HG02870 (cell line): ENCODE measurements around the gene FHAD1.

ENCODE experiments used
- ATAC-seq: cut with Tn5 transposase; IDR thresholded peaks from one replicate; pipeline ENCODE4 v1.9.1; 2021; ENCODE audit warnings: mild to moderate bottlenecking, moderate library complexity; ENCODE audit not compliant: unreplicated experiment

The FHAD1 gene

GRCh38 chr1:15343729-15344128, 96.7 kb downstream of the FHAD1 start:
- ATAC-seq, result no peak

- no peak for ATAC-seq
These were observed 97.4 kb downstream of the FHAD1 start for GRCh38 chr1:15344380-15344779.

GRCh38 chr1:15344800-15345704, 98.0 kb downstream of the FHAD1 start:
- no peak for ATAC-seq

- no peak for ATAC-seq
These were observed 98.8 kb downstream of the FHAD1 start for GRCh38 chr1:15345705-15346345.

DNA sequence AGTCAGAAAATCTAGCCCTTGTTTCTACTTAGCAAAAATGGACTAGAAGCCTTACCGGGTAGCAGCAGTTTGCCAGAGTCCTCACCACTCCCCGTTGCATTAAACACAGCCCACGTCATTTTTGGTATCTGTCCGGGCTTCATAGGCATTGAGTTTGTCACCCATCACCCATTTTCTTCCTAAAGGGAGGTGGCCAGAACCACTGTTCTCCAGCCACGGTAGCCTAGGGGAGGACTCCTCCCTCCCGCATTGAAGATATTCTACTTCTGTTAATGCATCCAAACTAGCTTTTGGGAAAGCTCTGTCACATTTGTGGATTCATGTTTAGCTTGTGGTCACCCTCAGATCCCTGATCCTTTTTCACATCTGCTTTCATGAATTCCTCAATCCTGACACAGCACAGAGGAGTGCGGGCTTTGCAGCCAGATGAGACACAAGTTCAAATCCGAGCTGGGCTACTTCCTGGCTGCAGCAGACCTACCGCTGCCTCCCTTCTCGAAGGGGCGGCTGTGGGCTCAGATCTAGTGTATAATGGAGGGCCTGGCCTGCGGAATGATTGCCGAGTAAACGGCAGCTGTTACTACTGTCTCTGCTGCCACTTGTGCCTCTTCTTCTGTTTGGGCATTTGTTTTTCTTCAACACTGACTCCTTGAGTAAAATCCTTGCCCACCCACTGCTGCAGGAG, 99.5 kb downstream of the FHAD1 start:
- ATAC-seq, result no peak

DNA sequence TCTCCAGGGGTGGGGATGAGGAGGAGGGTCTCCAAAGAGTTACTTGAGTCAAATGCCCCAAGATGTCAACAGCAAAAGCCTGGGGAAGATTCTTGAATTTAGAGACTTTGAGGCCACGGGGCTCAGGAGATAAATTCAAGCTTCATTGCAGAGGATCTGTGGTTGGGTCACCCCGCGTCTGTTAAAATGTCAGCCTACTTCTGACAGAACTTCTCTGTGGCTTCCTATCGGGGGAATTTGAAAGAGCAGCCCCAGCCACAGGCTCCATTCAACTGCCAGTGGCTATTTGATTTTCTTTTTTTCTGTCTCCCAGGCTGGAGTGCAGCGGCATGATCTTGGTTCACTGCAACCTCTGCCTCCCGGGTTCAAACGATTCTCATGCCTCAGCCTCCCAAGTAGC, 100.2 kb downstream of the FHAD1 start:
- no peak for ATAC-seq

GRCh38 chr1:15348648-15349047, 101.6 kb downstream of the FHAD1 start:
- no peak for ATAC-seq

- ATAC-seq, result no peak
These were observed 102.1 kb downstream of the FHAD1 start for GRCh38 chr1:15349133-15349532.

- no peak for ATAC-seq
These were observed 103.1 kb downstream of the FHAD1 start for GRCh38 chr1:15350151-15350550.

DNA sequence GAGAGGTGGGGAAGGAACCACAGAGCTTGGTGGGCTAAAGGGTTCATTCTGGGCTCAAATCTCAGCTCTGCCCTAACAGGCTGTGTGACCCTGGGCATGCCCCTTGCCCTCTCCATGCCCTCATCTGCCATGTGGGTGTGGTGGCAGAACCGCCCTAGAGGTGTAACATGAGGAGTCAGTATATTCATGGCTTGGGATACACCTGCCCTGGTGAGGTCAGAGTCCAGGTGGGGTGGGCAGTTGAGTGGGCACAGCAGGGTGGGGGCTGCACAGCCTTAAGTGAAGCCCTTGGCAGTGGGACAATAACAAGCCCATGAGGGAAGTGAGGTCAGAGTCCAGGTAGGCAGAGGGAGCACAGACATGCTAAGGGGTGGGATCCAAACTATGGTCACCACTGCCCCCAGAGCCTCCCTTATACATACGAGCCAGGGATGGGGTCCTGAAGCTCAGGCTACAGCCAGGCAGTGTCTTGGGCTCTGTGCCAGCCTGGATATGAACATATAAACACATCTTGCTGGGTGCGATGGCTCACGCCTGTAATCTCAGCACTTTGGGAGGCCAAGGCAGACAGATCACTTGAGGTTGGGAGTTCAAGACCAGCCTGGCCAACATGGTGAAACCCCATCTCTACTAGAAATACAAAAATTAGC, 103.7 kb downstream of the FHAD1 start:
- no peak for ATAC-seq

DNA sequence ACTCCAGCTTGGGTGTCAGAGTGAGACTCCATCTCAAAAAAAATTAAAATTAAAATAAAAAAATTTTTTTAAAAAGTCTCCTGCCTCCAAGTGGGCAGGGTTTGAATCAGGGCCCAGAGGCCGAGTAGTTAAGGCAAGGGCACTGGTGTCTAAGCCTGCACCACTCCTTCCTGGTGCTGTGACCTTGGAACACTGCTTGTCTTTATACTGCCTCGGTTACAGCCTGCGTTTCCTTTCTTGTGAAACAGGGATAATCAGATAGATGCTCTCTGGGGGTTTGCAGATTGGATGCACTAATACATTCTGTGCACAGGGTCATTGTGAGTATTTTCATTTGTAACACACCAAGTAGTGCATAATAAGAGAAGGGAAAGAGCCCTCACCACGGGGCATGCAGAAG, 104.3 kb downstream of the FHAD1 start:
- no peak for ATAC-seq

DNA sequence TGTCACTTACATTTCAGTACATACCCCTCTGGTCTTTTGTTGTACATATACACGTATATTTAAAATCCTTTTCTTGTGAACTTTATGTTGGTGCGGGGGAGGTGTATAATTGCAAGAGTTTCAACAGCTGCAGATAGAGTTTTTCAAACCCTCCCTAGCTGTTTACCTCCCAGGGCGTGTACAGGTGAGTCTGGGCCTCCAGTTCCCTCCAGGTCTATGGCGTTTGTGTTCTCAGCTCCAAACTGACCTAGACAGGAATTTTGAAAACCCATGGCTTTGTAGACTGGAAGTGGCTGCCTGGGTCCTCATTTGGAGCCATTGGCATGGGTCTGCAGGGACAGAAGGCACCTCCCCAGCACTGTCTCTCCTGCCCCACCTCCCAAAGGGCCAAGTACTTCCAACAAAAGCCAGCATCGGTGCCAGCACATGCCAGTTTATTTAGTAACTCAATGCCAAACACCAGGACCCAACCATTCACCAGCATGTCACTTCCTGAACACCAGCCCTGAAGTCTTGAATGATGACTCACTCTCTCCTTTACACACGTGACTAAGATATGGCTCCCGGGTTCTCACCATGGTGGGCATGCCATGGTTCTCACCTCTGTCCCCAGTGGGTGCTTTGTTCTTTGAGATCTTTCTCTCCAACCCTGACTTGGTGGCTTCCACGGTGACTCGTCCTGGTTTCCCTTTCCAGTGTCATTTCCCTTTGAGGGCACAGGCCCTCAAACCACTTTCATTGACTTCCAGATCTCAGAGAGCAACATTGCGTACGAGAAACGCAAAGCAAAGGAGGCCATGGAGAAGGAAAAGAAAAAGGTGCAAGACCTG, 105.3 kb downstream of the FHAD1 start:
- ATAC-seq, result no peak

DNA sequence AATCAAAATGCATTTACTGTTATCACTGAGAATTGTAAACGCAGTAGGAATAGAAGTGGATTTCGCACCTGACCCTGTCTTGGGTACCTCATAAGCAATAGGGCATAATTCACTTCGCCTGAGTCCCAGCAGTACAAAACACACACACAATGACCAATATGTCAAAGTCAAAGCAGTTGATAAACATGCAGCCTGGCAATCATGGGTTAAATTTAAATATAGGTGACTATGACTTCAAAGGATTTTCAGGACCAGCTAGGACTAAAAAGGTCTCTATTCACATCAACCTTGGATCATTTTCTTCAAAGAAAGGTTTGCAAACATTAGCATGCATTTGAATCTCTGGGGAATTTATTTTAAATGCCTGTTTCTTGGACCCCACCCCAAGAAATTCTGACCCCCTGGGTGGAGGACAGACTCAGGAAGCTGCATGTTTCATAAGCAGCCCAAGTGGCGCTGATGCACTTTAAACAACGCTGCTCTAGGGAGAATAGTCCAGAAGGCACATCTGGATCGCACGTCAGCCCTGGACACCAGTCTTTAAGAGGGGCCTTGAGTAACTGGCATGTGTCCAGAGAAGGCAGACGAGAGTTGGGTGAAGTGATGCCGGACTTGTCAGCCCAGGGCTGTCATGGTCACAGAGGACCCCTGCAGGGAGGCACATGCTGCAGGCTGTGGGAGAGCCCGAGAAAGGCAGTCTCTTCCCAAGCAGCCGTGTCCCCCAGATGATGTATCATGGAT, 107.0 kb downstream of the FHAD1 start:
- ATAC-seq, result no peak

- ATAC-seq, result no peak
These were observed 107.5 kb downstream of the FHAD1 start for GRCh38 chr1:15354580-15354965.

DNA sequence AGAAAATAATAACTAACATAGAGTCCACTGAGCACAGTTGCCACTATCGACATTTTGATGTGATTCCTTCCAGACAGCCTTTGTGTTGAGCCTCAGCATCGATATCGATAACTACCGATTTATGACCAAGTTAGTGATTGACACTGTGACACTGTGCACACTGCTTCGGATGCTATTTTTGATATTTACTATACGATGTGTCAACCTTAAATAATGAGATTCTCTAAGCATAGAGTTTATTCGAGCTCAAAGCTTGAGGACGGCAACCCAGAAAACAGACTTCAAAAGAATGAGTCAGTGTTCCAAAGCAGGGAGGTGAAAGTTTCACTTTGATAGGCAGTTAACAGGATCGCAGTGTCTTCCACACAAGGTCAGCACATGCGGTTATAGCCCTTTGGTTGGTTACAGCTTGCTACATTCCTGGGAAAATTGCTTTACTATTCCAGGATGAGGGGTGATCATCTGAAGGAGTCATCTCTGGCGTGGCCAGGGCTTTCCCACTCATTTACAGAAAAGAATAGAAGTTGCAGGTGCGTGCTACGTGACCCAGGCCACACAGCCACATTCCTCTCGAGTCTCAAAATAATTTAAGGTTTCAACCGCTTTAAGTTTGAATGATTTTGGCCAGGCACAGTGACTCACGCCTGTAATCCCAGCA, 109.1 kb downstream of the FHAD1 start:
- ATAC-seq, result no peak

GRCh38 chr1:15357612-15358207, 110.7 kb downstream of the FHAD1 start:
- ATAC-seq, result no peak

- ATAC-seq, result no peak
These were observed 111.6 kb downstream of the FHAD1 start for GRCh38 chr1:15358565-15359133.

GRCh38 chr1:15360700-15361099, 113.7 kb downstream of the FHAD1 start:
- no peak for ATAC-seq
